Pancreas (tissue), 10 donors: ENCODE measurements around the gene PSMA8. TPM values are rescaled to one million over a fixed set of nuclear protein-coding genes. Genes with fewer than 3 reads are reported as not detected.

Source experiments
- ATAC-seq, 4 donors: fragments of 200-7000 bp; cut with Tn5 transposase; one replicate each; pipeline versions ENCODE4 v1.8.0 to v1.9.1; 2020; ENCODE audit warnings: mild to moderate bottlenecking in 4 of 4, moderate library complexity in 4 of 4
- DNase-seq, 6 donors: peaks; one replicate each; pipeline ENCODE4 v3.0.0-alpha.2; 2020
- FAIRE-seq: peaks from 2 replicates; lab custom pipeline; 2012; peaks lifted over from hg19 to GRCh38; lab: Jason Lieb, UNC
- H3K27ac ChIP-seq, 4 donors: fragments of 200-600 bp; sonication (generic); 1 replicate in 3 of 4; 2 replicates in 1 of 4; pipeline versions ENCODE4 v1.5.0 to v1.8.0; 2020
- H3K27me3 ChIP-seq, 4 donors: fragments of 200-600 bp; one replicate each; pipeline ENCODE4 v1.8.0; 2021
- H3K36me3 ChIP-seq, 3 donors: fragments of 200-600 bp; sonication (generic) in 1 of 3; one replicate each; pipeline versions ENCODE4 v1.5.0 to v1.8.0; 2020 to 2021
- H3K4me1 ChIP-seq, 3 donors: fragments of 200-600 bp; one replicate each; pipeline ENCODE4 v1.8.0; 2021
- H3K4me3 ChIP-seq, 4 donors: fragments of 200-600 bp; sonication (generic) in 2 of 4; one replicate each; pipeline versions ENCODE4 v1.5.0 to v1.8.0; 2020 to 2021
- H3K9me3 ChIP-seq, 4 donors: fragments of 200-600 bp; one replicate each; pipeline ENCODE4 v1.8.0; 2021
- WGBS, 2 donors: extraction: QIAGEN DNeasy Blood & Tissue Kit; methylation state at CpG; one replicate each; pipeline ENCODE4 v1.1.7; 2013; 5-methylcytosine and 5-hydroxymethylcytosine counted together
- intact Hi-C, 3 donors: fragments of 100-400 bp; cut with DNase I; formaldehyde crosslinking; loops; one replicate each; pipeline versions ENCODE4 v1.11.1 to v1.14.2; 2022
- polyA plus RNA-seq, 2 donors: library from polyadenylated mRNA; stranded (reverse); fragments of 200-250 nt; gene quantifications; one replicate each; pipeline ENCODE4 v1.2.3, GENCODE V29; 2013
- total RNA-seq, 6 donors: library from RNA; stranded (reverse); fragmentation: NEBNext Ultra II Directional in 4 of 6; extraction: Animal tissue kit (Norgen Biotek cat#: 25700) in 4 of 6; gene quantifications; one replicate each; pipeline versions ENCODE4 v1.2.1 to v1.2.4, GENCODE V29; 2021 to 2023
- TF ChIP-seq, protein P1 (sequence below), 4 donors: fragments of 200-600 bp; sonication (generic) in 3 of 4; IDR thresholded peaks; one replicate each; pipeline versions ENCODE4 v1.5.0 to v1.8.0; 2021; ENCODE audit warnings: antibody characterized with exemption in 4 of 4
- donor health status: healthy with polysubstance abuse.
- donor health status: DM: no; HTN: no; CAD: no; lungs with moderate emphysema.
- donor health status: DM: no; HTN: no; CAD: no.
- donor health status: control.
- donor health status: control.
- donor health status: Bipolar disorder and iron deficiency.
- donor health status: DM: yes; HTN: yes; CAD: no.
- donor health status: DM: no; HTN: no; CAD: no.
- donor health status: DM: no; HTN: no; CAD: no.
- donor health status: DM: yes; HTN: yes; CAD: no.

The PSMA8 gene
- total RNA-seq, result not detected
- polyA plus RNA-seq, result not detected

GRCh38 chr18:26133652-26134051 lies at the start of gene PSMA8:
Gene PSMA8 (plus strand): TSS chr18:26133869. CDS start chr18:26133966, 97 bp downstream.
- ATAC-seq (peak in 3 of 4 donors; percentile 45 to 51 (median 46)), FAIRE-seq (no peak)
- TF ChIP-seq, protein P1, sequence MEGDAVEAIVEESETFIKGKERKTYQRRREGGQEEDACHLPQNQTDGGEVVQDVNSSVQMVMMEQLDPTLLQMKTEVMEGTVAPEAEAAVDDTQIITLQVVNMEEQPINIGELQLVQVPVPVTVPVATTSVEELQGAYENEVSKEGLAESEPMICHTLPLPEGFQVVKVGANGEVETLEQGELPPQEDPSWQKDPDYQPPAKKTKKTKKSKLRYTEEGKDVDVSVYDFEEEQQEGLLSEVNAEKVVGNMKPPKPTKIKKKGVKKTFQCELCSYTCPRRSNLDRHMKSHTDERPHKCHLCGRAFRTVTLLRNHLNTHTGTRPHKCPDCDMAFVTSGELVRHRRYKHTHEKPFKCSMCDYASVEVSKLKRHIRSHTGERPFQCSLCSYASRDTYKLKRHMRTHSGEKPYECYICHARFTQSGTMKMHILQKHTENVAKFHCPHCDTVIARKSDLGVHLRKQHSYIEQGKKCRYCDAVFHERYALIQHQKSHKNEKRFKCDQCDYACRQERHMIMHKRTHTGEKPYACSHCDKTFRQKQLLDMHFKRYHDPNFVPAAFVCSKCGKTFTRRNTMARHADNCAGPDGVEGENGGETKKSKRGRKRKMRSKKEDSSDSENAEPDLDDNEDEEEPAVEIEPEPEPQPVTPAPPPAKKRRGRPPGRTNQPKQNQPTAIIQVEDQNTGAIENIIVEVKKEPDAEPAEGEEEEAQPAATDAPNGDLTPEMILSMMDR (IDR thresholded peaks at IDR 0.05), result no peak

GRCh38 chr18:26085056-26085455 lies 48.6 kb upstream of the PSMA8 start:
- H3K36me3 ChIP-seq, result peaks cover 0 to 7% (median 0%) of the 10 kb centered on the region in 3 donors
- FAIRE-seq, result no peak
- H3K27me3 ChIP-seq, result no peaks in the 10 kb centered on the region
- no peak overlapping the region for H3K27ac ChIP-seq
- TF ChIP-seq, protein P1 (IDR thresholded peaks at IDR 0.05), result no peak
- WGBS, 2 donors, result 95 to 98% methylated on average over 5 of the region's 5 CpGs
- intact Hi-C loops, result no loop called here
- DNase-seq, result no peak
- peaks cover 7 to 21% (median 17%) of the 10 kb centered on the region in 3 donors for H3K4me1 ChIP-seq
- H3K9me3 ChIP-seq, result no peaks in the 10 kb centered on the region
- no peak overlapping the region for H3K4me3 ChIP-seq
- ATAC-seq, result no peak

More at GRCh38 chr18:26133652-26134051, at the start of gene PSMA8:
- intact Hi-C loops, result no loop called here
- no peaks in the 10 kb centered on the region for H3K27me3 ChIP-seq
- H3K4me3 ChIP-seq, result peak within 1 kb of the TSS in 1 of 4 donors; percentile 2
- WGBS, 2 donors, result 48 to 55% methylated on average over 31 of the region's 31 CpGs
- H3K4me1 ChIP-seq, result no peaks in the 10 kb centered on the region
- DNase-seq, result peak in 4 of 6 donors; percentile 6 to 60 (median 30)
- no peaks in the 10 kb centered on the region for H3K36me3 ChIP-seq
- no peak within 1 kb of the TSS for H3K27ac ChIP-seq
- H3K9me3 ChIP-seq, result no peaks in the 10 kb centered on the region

DNA sequence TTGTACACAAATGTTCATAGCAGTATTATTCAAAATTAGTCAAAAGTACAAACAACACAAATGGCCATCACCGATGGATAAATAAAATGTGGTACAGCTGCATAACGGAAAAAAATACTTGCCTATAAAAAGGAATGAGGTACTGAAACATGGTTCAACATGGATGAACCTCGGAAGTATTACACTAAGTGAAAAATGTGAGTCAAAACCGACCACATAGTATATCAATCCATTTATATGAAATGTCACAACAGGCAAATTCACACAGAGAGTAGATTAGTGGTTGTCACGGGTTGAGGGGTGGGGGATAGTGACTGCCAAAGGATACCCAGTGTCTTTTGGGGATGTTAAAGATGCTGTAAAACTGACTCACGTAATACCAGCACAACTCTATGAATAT lies 46.7 kb upstream of the PSMA8 start:
- TF ChIP-seq, protein P1 (IDR thresholded peaks at IDR 0.05), result no peak
- intact Hi-C loops, result no loop called here
- FAIRE-seq, result no peak
- H3K4me3 ChIP-seq, result no peak overlapping the region
- DNase-seq, result no peak
- H3K9me3 ChIP-seq, result no peaks in the 10 kb centered on the region
- peaks cover 0 to 7% (median 0%) of the 10 kb centered on the region in 3 donors for H3K36me3 ChIP-seq
- H3K27me3 ChIP-seq, result no peaks in the 10 kb centered on the region
- no peak for ATAC-seq
- WGBS, 2 donors, result 93 to 97% methylated on average over 6 of the region's 6 CpGs
- H3K4me1 ChIP-seq, result peaks cover 7 to 21% (median 17%) of the 10 kb centered on the region in 3 donors
- H3K27ac ChIP-seq, result no peak overlapping the region

DNA sequence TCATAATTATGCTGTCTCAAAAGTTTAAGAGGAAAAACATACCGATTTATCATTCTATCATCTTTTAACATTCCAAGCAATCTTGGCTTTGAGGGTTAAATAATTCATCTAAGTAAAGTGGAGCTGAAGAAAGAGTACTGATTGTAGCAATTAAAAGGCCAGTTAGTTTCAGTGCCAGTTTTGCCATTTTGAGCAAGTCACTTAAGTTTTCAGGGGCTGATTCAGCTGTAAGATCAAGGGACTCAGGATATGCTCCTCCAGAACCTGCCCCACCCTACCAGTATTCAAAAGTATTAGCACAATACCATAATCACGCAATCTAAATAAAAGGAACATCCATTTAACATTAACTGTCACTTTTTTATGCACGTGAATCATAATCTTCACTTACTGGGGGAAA lies 45.2 kb upstream of the PSMA8 start:
- WGBS, 2 donors, result 26 to 38% methylated on average over 3 of the region's 3 CpGs
- no peaks in the 10 kb centered on the region for H3K27me3 ChIP-seq
- ATAC-seq (no peak), DNase-seq (no peak), FAIRE-seq (no peak)
- peak overlapping the region in 1 of 4 donors; percentile 87 for H3K4me3 ChIP-seq
- TF ChIP-seq, protein P1 (IDR thresholded peaks at IDR 0.05), result no peak
- no peak overlapping the region for H3K27ac ChIP-seq
- intact Hi-C loops, result no loop called here
- peaks cover 7 to 21% (median 17%) of the 10 kb centered on the region in 3 donors for H3K4me1 ChIP-seq
- no peaks in the 10 kb centered on the region for H3K9me3 ChIP-seq
- peaks cover 0 to 7% (median 0%) of the 10 kb centered on the region in 3 donors for H3K36me3 ChIP-seq
